ENCODE results near the gene LGI1. TPM values are rescaled to one million over a fixed set of nuclear protein-coding genes. Genes with fewer than 3 reads are reported as not detected.

Gene LGI1
- total RNA-seq, 2 donors from 2014 or later = 0.44 TPM; not detected in 1

- Histone ChIP-seq H3K27me3 (no peaks in the 10 kb centered on the region), H3K4me3 (no peak overlapping the region), H3K36me3 (no peaks in the 10 kb centered on the region), H3K9me3 (no peaks in the 10 kb centered on the region), H3K27ac (no peak overlapping the region), H3K4me1 (no peaks in the 10 kb centered on the region)
- TF ChIP-seq CTCF (IDR thresholded peaks at IDR 0.05) = no peak
- DNase-seq (ENCODE audit: low spot score) = no peak
These were observed 5.2 kb downstream of the LGI1 start for GRCh38 chr10:93762979-93763391.

- no peak overlapping the region for H3K4me3 ChIP-seq
- H3K27ac ChIP-seq = no peak overlapping the region
- H3K9me3 ChIP-seq = no peaks in the 10 kb centered on the region
- no peaks in the 10 kb centered on the region for H3K4me1 ChIP-seq
- H3K27me3 ChIP-seq = no peaks in the 10 kb centered on the region
- TF ChIP-seq CTCF (IDR thresholded peaks at IDR 0.05) = no peak
- H3K36me3 ChIP-seq = no peaks in the 10 kb centered on the region
- no peak for DNase-seq (ENCODE audit: low spot score)
These were observed 9.2 kb downstream of the LGI1 start for GRCh38 chr10:93766918-93767317.

- TF ChIP-seq CTCF (IDR thresholded peaks at IDR 0.05) = no peak
- no peak overlapping the region for H3K4me3 ChIP-seq
- no peaks in the 10 kb centered on the region for H3K27me3 ChIP-seq
- H3K9me3 ChIP-seq = no peaks in the 10 kb centered on the region
- no peak for DNase-seq (ENCODE audit: low spot score)
- H3K36me3 ChIP-seq = no peaks in the 10 kb centered on the region
- no peak overlapping the region for H3K27ac ChIP-seq
- no peaks in the 10 kb centered on the region for H3K4me1 ChIP-seq
These were observed 10.1 kb downstream of the LGI1 start for GRCh38 chr10:93767724-93768399.

- H3K4me3 ChIP-seq = no peak overlapping the region
- H3K36me3 ChIP-seq = no peaks in the 10 kb centered on the region
- no peaks in the 10 kb centered on the region for H3K9me3 ChIP-seq
- no peak for TF ChIP-seq CTCF (IDR thresholded peaks at IDR 0.05)
- H3K4me1 ChIP-seq = no peaks in the 10 kb centered on the region
- DNase-seq (ENCODE audit: low spot score) = no peak
- no peaks in the 10 kb centered on the region for H3K27me3 ChIP-seq
- no peak overlapping the region for H3K27ac ChIP-seq
These were observed 11.2 kb downstream of the LGI1 start for GRCh38 chr10:93768892-93769291.

GRCh38 chr10:93771354-93771753, 13.6 kb downstream of the LGI1 start:
- no peak for DNase-seq (ENCODE audit: low spot score)
- Histone ChIP-seq H3K4me1 (no peaks in the 10 kb centered on the region), H3K36me3 (no peaks in the 10 kb centered on the region), H3K27me3 (no peaks in the 10 kb centered on the region), H3K9me3 (no peaks in the 10 kb centered on the region), H3K27ac (no peak overlapping the region), H3K4me3 (no peak overlapping the region)
- no peak for TF ChIP-seq CTCF (IDR thresholded peaks at IDR 0.05)

GRCh38 chr10:93773120-93773519, 15.4 kb downstream of the LGI1 start:
- no peak for DNase-seq (ENCODE audit: low spot score)
- no peak for TF ChIP-seq CTCF (IDR thresholded peaks at IDR 0.05)

More at GRCh38 chr10:93773120-93773519, 15.4 kb downstream of the LGI1 start:
- Histone ChIP-seq H3K9me3 (no peaks in the 10 kb centered on the region), H3K4me1 (no peaks in the 10 kb centered on the region), H3K27ac (no peak overlapping the region), H3K27me3 (no peaks in the 10 kb centered on the region), H3K4me3 (no peak overlapping the region), H3K36me3 (no peaks in the 10 kb centered on the region)
